H1 (cell line): ENCODE data around the gene TMEM151B. TPM values are rescaled to one million over a fixed set of nuclear protein-coding genes. Genes with fewer than 3 reads are reported as not detected.

Source experiments
- CTCF ChIA-PET: fragments of 300-600 bp; sonication (Branson Sonifier 250); formaldehyde crosslinking; loops from one replicate; lab custom pipeline; 2021; ENCODE audit not compliant: partially characterized antibody; lab: Charles Lee
- POLR2A ChIA-PET: fragments of 300-600 bp; sonication (Branson Sonifier 250); formaldehyde crosslinking; loops from one replicate; lab custom pipeline; 2021; ENCODE audit warnings: inconsistent platforms; ENCODE audit not compliant: partially characterized antibody; lab: Charles Lee
- DNase-seq, 2 experiments: peaks; one replicate each; pipeline versions ENCODE4 v3.0.0 to v3.0.0-alpha.2; 2010 to 2022; ENCODE audit warnings: low spot score in 2 of 2, low read depth in 1 of 2, mixed read lengths in 1 of 2
- FAIRE-seq: peaks from 2 replicates; lab custom pipeline; 2011; peaks lifted over from hg19 to GRCh38; lab: Jason Lieb, UNC
- H2AFZ ChIP-seq: 2 replicates; pipeline ENCODE4 v1.8.1; 2012; ENCODE audit warnings: low read length, inconsistent platforms
- H2AK5ac ChIP-seq: 2 replicates; pipeline ENCODE4 v1.6.1; 2013; ENCODE audit warnings: low read depth, low read length
- H2BK120ac ChIP-seq: replicated peaks from 2 replicates; pipeline ENCODE3; 2013; ENCODE audit warnings: low read depth, low read length, inconsistent platforms
- H2BK12ac ChIP-seq: 2 replicates; pipeline ENCODE4 v1.6.1; 2013; ENCODE audit warnings: low read depth, low read length
- H2BK15ac ChIP-seq: 2 replicates; pipeline ENCODE4 v1.6.1; 2013; ENCODE audit warnings: low read length
- H2BK20ac ChIP-seq: 2 replicates; pipeline ENCODE4 v1.6.1; 2013; ENCODE audit warnings: low read length
- H2BK5ac ChIP-seq: 2 replicates; pipeline ENCODE4 v1.6.1; 2013; ENCODE audit warnings: low read depth, low read length
- H3K14ac ChIP-seq: 2 replicates; pipeline ENCODE4 v1.6.1; 2013; ENCODE audit warnings: inconsistent platforms; ENCODE audit not compliant: insufficient read length
- H3K18ac ChIP-seq: 2 replicates; pipeline ENCODE4 v1.6.1; 2013; ENCODE audit warnings: low read length; ENCODE audit errors: extremely low read depth
- H3K23ac ChIP-seq: 2 replicates; pipeline ENCODE4 v1.6.1; 2013; ENCODE audit warnings: inconsistent platforms; ENCODE audit not compliant: insufficient read length
- H3K23me2 ChIP-seq: 2 replicates; pipeline ENCODE4 v1.6.1; 2013; ENCODE audit warnings: low read depth, low read length
- H3K27ac ChIP-seq: 2 replicates; pipeline ENCODE4 v1.6.1; 2011; ENCODE audit warnings: low read depth, low read length, inconsistent platforms
- H3K27me3 ChIP-seq, 4 experiments: replicated peaks in 1 of 4; 1 replicate in 1 of 4; 2 replicates in 3 of 4; pipeline versions ENCODE4 v1.6.1 to v1.8.1; 2011 to 2013; ENCODE audit warnings: low read length in 3 of 4, mild to moderate bottlenecking in 3 of 4, inconsistent platforms in 2 of 4, mixed read lengths in 2 of 4, moderate library complexity in 1 of 4; ENCODE audit not compliant: control insufficient read depth in 3 of 4, insufficient read depth in 3 of 4; ENCODE audit errors: extremely low read depth in 1 of 4
- H3K36me3 ChIP-seq, 4 experiments: 2 replicates each; pipeline versions ENCODE4 v1.6.1 to v1.8.1; 2011 to 2013; ENCODE audit warnings: mild to moderate bottlenecking in 4 of 4, low read length in 3 of 4, moderate library complexity in 2 of 4, control low read depth in 1 of 4, inconsistent platforms in 1 of 4; ENCODE audit not compliant: insufficient read depth in 4 of 4, control insufficient read depth in 2 of 4
- H3K4ac ChIP-seq: replicated peaks from 2 replicates; pipeline ENCODE3; 2013; ENCODE audit warnings: low read length, low read depth, mixed read lengths, inconsistent platforms; ENCODE audit not compliant: insufficient read length
- H3K4me1 ChIP-seq, 4 experiments: replicated peaks in 1 of 4; 1 replicate in 1 of 4; 2 replicates in 3 of 4; pipeline versions ENCODE4 v1.6.1 to v1.8.1; 2011 to 2013; ENCODE audit warnings: low read length in 3 of 4, inconsistent platforms in 2 of 4, mixed read lengths in 1 of 4; ENCODE audit not compliant: insufficient read depth in 4 of 4, control insufficient read depth in 3 of 4
- H3K4me2 ChIP-seq, 2 experiments: 2 replicates each; pipeline versions ENCODE4 v1.6.1 to v1.8.1; 2011 to 2013; ENCODE audit warnings: low read depth in 2 of 2, low read length in 2 of 2, control low read depth in 1 of 2, inconsistent platforms in 1 of 2, mild to moderate bottlenecking in 1 of 2; ENCODE audit not compliant: insufficient read depth in 1 of 2
- H3K4me3 ChIP-seq, 4 experiments: fragments of 200-600, 300-600 bp in 1 of 4; sonication (generic), shearing (Covaris generic), sonication (Bioruptor Twin) in 1 of 4; 2 replicates each; pipeline versions ENCODE4 v1.5.1 to v1.8.1; 2011 to 2016; ENCODE audit warnings: low read length in 4 of 4, low read depth in 3 of 4, control low read depth in 2 of 4, inconsistent platforms in 2 of 4, mild to moderate bottlenecking in 2 of 4, mixed read lengths in 1 of 4, moderate library complexity in 1 of 4; ENCODE audit not compliant: insufficient read depth in 2 of 4; ENCODE audit errors: extremely low read depth in 1 of 4
- H3K56ac ChIP-seq: replicated peaks from 2 replicates; pipeline ENCODE3; 2013; ENCODE audit warnings: low read depth, mild to moderate bottlenecking, mixed read lengths, low read length, inconsistent platforms; ENCODE audit not compliant: insufficient read length
- H3K79me1 ChIP-seq: 2 replicates; pipeline ENCODE4 v1.6.1; 2013; ENCODE audit warnings: low read depth, low read length, control low read depth
- H3K79me2 ChIP-seq, 2 experiments: 2 replicates each; pipeline versions ENCODE4 v1.6.1 to v1.8.1; 2012 to 2013; ENCODE audit warnings: low read length in 2 of 2, mild to moderate bottlenecking in 2 of 2, inconsistent platforms in 1 of 2; ENCODE audit not compliant: insufficient read depth in 2 of 2, control insufficient read depth in 1 of 2
- H3K9ac ChIP-seq, 4 experiments: replicated peaks in 1 of 4; 1 replicate in 1 of 4; 2 replicates in 3 of 4; pipeline versions ENCODE4 v1.6.1 to v1.8.1; 2011 to 2013; ENCODE audit warnings: low read depth in 3 of 4, low read length in 3 of 4, control low read depth in 2 of 4, mild to moderate bottlenecking in 2 of 4, moderate library complexity in 2 of 4, inconsistent platforms in 1 of 4; ENCODE audit errors: extremely low read depth in 1 of 4
- H3K9me3 ChIP-seq, 2 experiments: 2 replicates each; pipeline versions ENCODE4 v1.6.1 to v1.8.1; 2012 to 2013; ENCODE audit warnings: mild to moderate bottlenecking in 2 of 2, moderate library complexity in 2 of 2, control low read depth in 1 of 2, inconsistent platforms in 1 of 2, low read depth in 1 of 2, low read length in 1 of 2, mixed read lengths in 1 of 2; ENCODE audit not compliant: insufficient read depth in 2 of 2
- H4K20me1 ChIP-seq, 2 experiments: replicated peaks in 1 of 2; 2 replicates each; pipeline versions ENCODE3 to v1.8.1; 2011 to 2013; ENCODE audit warnings: inconsistent platforms in 2 of 2, low read length in 2 of 2, mild to moderate bottlenecking in 1 of 2; ENCODE audit not compliant: insufficient read depth in 2 of 2, control insufficient read depth in 1 of 2
- H4K5ac ChIP-seq: 2 replicates; pipeline ENCODE4 v1.6.1; 2013; ENCODE audit warnings: low read length, low read depth, mixed read lengths, inconsistent platforms; ENCODE audit not compliant: insufficient read length
- H4K8ac ChIP-seq: 2 replicates; pipeline ENCODE4 v1.8.0; 2013; ENCODE audit warnings: mild to moderate bottlenecking, moderate library complexity, low read length, inconsistent platforms; ENCODE audit not compliant: insufficient read depth; ENCODE audit errors: extremely low read depth
- H4K91ac ChIP-seq: replicated peaks from 2 replicates; pipeline ENCODE3; 2013; ENCODE audit warnings: low read length, mixed read lengths, inconsistent platforms; ENCODE audit not compliant: insufficient read length
- CTBP2 ChIP-seq: IDR thresholded peaks from 2 replicates; pipeline ENCODE4 v1.7.0; 2011; ENCODE audit warnings: borderline replicate concordance, mild to moderate bottlenecking, moderate library complexity, mixed read lengths, low read length; ENCODE audit not compliant: insufficient read depth, insufficient read length
- GTF2F1 ChIP-seq: IDR thresholded peaks from 2 replicates; pipeline ENCODE4 v1.6.1; 2012; ENCODE audit warnings: low read depth, low read length, improper control_type of control experiment, borderline replicate concordance
- NANOG ChIP-seq: IDR thresholded peaks from 2 replicates; pipeline ENCODE4 v1.6.1; 2011; ENCODE audit warnings: low read length, low read depth, mild to moderate bottlenecking, inconsistent platforms; ENCODE audit not compliant: insufficient read depth, poor library complexity, severe bottlenecking
- POLR2A ChIP-seq, 2 experiments: IDR thresholded peaks; 1 replicate in 1 of 2; 2 replicates in 1 of 2; pipeline ENCODE4 v1.6.1; 2011; ENCODE audit warnings: low read depth in 2 of 2, low read length in 2 of 2, mild to moderate bottlenecking in 2 of 2; ENCODE audit errors: control extremely low read depth in 1 of 2
- RAD21 ChIP-seq, 2 experiments: IDR thresholded peaks in 1 of 2; conservative IDR thresholded peaks in 1 of 2; 2 replicates each; pipeline ENCODE4 v1.6.1; 2011; ENCODE audit warnings: low read depth in 2 of 2, low read length in 2 of 2, improper control_type of control experiment in 1 of 2, inconsistent platforms in 1 of 2, mild to moderate bottlenecking in 1 of 2, moderate library complexity in 1 of 2
- RBBP5 ChIP-seq: IDR thresholded peaks from 2 replicates; pipeline ENCODE4 v1.7.1; 2012; ENCODE audit warnings: low read depth, mild to moderate bottlenecking, inconsistent platforms, low read length, moderate library complexity, borderline replicate concordance
- SP1 ChIP-seq: IDR thresholded peaks from 2 replicates; pipeline ENCODE4 v1.6.1; 2011; ENCODE audit warnings: low read depth, low read length
- TEAD4 ChIP-seq: IDR thresholded peaks from 2 replicates; pipeline ENCODE4 v1.6.1; 2012; ENCODE audit warnings: low read depth, low read length, inconsistent platforms, mixed read lengths
- WGBS, 2 experiments: shearing (Covaris generic) in 1 of 2; methylation state at CpG; one replicate each; pipeline versions ENCODE4 v1.1.6 to v1.1.7; 2013 to 2015; ENCODE audit warnings: low lambda C conversion rate in 2 of 2, mixed read lengths in 2 of 2, inconsistent platforms in 1 of 2, low coverage in 1 of 2, missing lambda C conversion rate in 1 of 2; ENCODE audit not compliant: insufficient replicate concordance in 2 of 2, insufficient coverage in 1 of 2, insufficient read length in 1 of 2; ENCODE audit errors: extremely low coverage in 1 of 2, missing lambda C conversion rate in 1 of 2; 5-methylcytosine and 5-hydroxymethylcytosine counted together
- polyA plus RNA-seq, 7 experiments: library from polyadenylated mRNA; depleted of rRNA in 3 of 7; stranded (reverse) in 5 of 7; unstranded in 2 of 7; fragments of >200 nt in 5 of 7; fragments of 200-250 nt in 2 of 7; gene quantifications; 1 replicate in 5 of 7; 2 replicates in 1 of 7; 4 replicates in 1 of 7; pipeline versions ENCODE4 v1.2.1 to v1.2.3, GENCODE V29; 2011 to 2013; ENCODE audit warnings: missing spikeins in 2 of 7, mixed read lengths in 2 of 7
- total RNA-seq: library from RNA; stranded (reverse); fragmentation: NEBNext Ultra II Directional; extraction: Animal tissue kit (Norgen Biotek cat#: 25700); gene quantifications from 2 replicates; pipeline ENCODE4 v1.2.1, GENCODE V29; 2021
- TF ChIP-seq, protein P1 (sequence below): IDR thresholded peaks from 2 replicates; pipeline ENCODE4 v1.6.1; 2012; ENCODE audit warnings: low read length, inconsistent platforms

Gene TMEM151B
- total and polyA plus RNA-seq, 2 of the 8 experiments (the other 6 are each of a cell fraction or from before 2014, with no cell fraction given), result 8.0 to 15.5 TPM

GRCh38 chr6:44253307-44254101, 16.7 kb upstream of the TMEM151B start:
- Histone ChIP-seq H3K4me3 (no peak overlapping the region), H2BK120ac (no peak overlapping the region), H3K9ac (no peak overlapping the region), H3K4me2 (no peak overlapping the region), H3K56ac (no peak overlapping the region), H3K27ac (no peak overlapping the region), H3K36me3 (peaks cover 52 to 73% (median 65%) of the 10 kb centered on the region in 4 experiments), H2BK12ac (no peak overlapping the region), H3K18ac (no peak overlapping the region), H3K23ac (no peak overlapping the region), H3K4me1 (peaks cover 7 to 24% (median 9%) of the 10 kb centered on the region in 4 experiments), H2BK20ac (no peak overlapping the region), H3K23me2 (peaks cover 16% of the 10 kb centered on the region), H4K5ac (no peak overlapping the region), H3K14ac (no peak overlapping the region), H2BK15ac (no peak overlapping the region), H3K79me1 (no peaks in the 10 kb centered on the region; the same call in 1 of the 2 replicates), H4K8ac (no peak overlapping the region; the same call in 1 of the 2 replicates), H4K20me1 (peaks cover 24 to 36% of the 10 kb centered on the region in 2 experiments), H3K4ac (no peak overlapping the region), H3K9me3 (no peaks in the 10 kb centered on the region), H2BK5ac (0 out of 2 replicates have a peak overlapping the region, but pooled peaks have one; percentile 13), H3K79me2 (peaks cover 12 to 49% of the 10 kb centered on the region in 2 experiments), H2AK5ac (no peak overlapping the region), H4K91ac (no peak overlapping the region), H2AFZ (no peak overlapping the region), H3K27me3 (no peaks in the 10 kb centered on the region)
- ChIA-PET POLR2A (interaction anchor here (0.7 to 15.1 kb wide), 20 partner anchors 13 to 312 kb away, joined by 3 to 581 read pairs (median 8); partner anchors contain the start of genes AARS2, HSP90AB1, NFKBIE and SLC29A1), CTCF (interaction anchor here (0.7 to 4.8 kb wide), 21 partner anchors 7 to 168 kb away, joined by 3 to 48 read pairs (median 6); partner anchors contain the start of gene HSP90AB1)
- FAIRE-seq, result no peak
- WGBS, 2 experiments, result 86% methylated on average over 10 of the region's 10 CpGs; no CpG with 5 or more reads in 1 of the 2 experiments
- DNase-seq, result peak in 1 of 2 experiments; percentile 82
- TF ChIP-seq, protein P1, sequence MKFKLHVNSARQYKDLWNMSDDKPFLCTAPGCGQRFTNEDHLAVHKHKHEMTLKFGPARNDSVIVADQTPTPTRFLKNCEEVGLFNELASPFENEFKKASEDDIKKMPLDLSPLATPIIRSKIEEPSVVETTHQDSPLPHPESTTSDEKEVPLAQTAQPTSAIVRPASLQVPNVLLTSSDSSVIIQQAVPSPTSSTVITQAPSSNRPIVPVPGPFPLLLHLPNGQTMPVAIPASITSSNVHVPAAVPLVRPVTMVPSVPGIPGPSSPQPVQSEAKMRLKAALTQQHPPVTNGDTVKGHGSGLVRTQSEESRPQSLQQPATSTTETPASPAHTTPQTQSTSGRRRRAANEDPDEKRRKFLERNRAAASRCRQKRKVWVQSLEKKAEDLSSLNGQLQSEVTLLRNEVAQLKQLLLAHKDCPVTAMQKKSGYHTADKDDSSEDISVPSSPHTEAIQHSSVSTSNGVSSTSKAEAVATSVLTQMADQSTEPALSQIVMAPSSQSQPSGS, result no peak; the same call in 1 of the 2 replicates
- TF ChIP-seq TEAD4 (no peak), POLR2A (IDR thresholded peaks at IDR 0.05; ENCODE audit: control extremely low read depth in 1 of 2, low read depth in 2 of 2, low read length in 2 of 2) (peak in 1 of 2 experiments; percentile 83; a peak in 2 of 3 replicates), NANOG (no peak), SP1 (peak; percentile 46; the same call in 1 of the 2 replicates), RAD21 (IDR thresholded peaks at IDR 0.05 in 1 of 2, conservative IDR thresholded peaks at IDR 0.05 in 1 of 2; ENCODE audit: low read depth in 2 of 2, low read length in 2 of 2) (peak; percentile 19 to 27; a peak in 3 of 4 replicates), GTF2F1 (no peak), CTBP2 (no peak), RBBP5 (no peak)
